ENCODE measurements around the gene DRAM2. TPM values are rescaled to one million over a fixed set of nuclear protein-coding genes. Genes with fewer than 3 reads are reported as not detected.

DRAM2 gene
- total RNA-seq, 1 experiment from 2014 or later: 34.4 TPM

- H3K27ac Mint-ChIP-seq: no peak overlapping the region
These were observed 10.5 kb downstream of the DRAM2 start for GRCh38 chr1:111129376-111129775.

More at GRCh38 chr1:111129376-111129775, 10.5 kb downstream of the DRAM2 start:
- TF ChIP-seq, protein P1, sequence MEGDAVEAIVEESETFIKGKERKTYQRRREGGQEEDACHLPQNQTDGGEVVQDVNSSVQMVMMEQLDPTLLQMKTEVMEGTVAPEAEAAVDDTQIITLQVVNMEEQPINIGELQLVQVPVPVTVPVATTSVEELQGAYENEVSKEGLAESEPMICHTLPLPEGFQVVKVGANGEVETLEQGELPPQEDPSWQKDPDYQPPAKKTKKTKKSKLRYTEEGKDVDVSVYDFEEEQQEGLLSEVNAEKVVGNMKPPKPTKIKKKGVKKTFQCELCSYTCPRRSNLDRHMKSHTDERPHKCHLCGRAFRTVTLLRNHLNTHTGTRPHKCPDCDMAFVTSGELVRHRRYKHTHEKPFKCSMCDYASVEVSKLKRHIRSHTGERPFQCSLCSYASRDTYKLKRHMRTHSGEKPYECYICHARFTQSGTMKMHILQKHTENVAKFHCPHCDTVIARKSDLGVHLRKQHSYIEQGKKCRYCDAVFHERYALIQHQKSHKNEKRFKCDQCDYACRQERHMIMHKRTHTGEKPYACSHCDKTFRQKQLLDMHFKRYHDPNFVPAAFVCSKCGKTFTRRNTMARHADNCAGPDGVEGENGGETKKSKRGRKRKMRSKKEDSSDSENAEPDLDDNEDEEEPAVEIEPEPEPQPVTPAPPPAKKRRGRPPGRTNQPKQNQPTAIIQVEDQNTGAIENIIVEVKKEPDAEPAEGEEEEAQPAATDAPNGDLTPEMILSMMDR (conservative IDR thresholded peaks at IDR 0.05): no peak
- Mint-ChIP-seq H3K36me3 (ENCODE audit: insufficient read depth in 1 of 3, low read depth in 3 of 3) (peaks cover 3 to 18% (median 17%) of the 10 kb centered on the region in 3 experiments; a peak in 6 of 7 replicates), H3K4me1 (peaks cover 0 to 7% of the 10 kb centered on the region in 2 experiments; a peak in 2 of 4 replicates), H3K27me3 (ENCODE audit: low read depth) (no peaks in the 10 kb centered on the region), H3K9me3 (no peaks in the 10 kb centered on the region), H3K4me3 (no peak overlapping the region)
- no peak overlapping the region for H3K4me2 ChIP-seq (ENCODE audit: insufficient read depth, insufficient read length, low read length)
- H3K18ac ChIP-seq (ENCODE audit: insufficient read length, low read depth, low read length): no peak overlapping the region
- H2BK15ac ChIP-seq (ENCODE audit: low read depth, low read length): no peak overlapping the region
- no peaks in the 10 kb centered on the region for H3K4me1 ChIP-seq (ENCODE audit: insufficient read depth, low read length)
- H4K5ac ChIP-seq (ENCODE audit: insufficient read length, low read depth, low read length): no peak overlapping the region
- no peak overlapping the region for H3K23ac ChIP-seq (ENCODE audit: insufficient read length, low read depth, low read length)
- H2BK5ac ChIP-seq (ENCODE audit: insufficient read length, low read length): no peak overlapping the region
- no peak overlapping the region for H3K56ac ChIP-seq (ENCODE audit: insufficient read length, low read depth, low read length)
- no peak overlapping the region for H2AK5ac ChIP-seq (ENCODE audit: insufficient read length, low read length)
- no peak overlapping the region for H2BK12ac ChIP-seq (ENCODE audit: insufficient read length, low read depth, low read length)
- H2BK120ac ChIP-seq (ENCODE audit: low read depth, low read length, poor library complexity, severe bottlenecking): no peak overlapping the region
- no peaks in the 10 kb centered on the region for H3K23me2 ChIP-seq (ENCODE audit: insufficient read length, low read depth, low read length, poor library complexity, severe bottlenecking)
- no peak for DNase-seq
- H4K20me1 ChIP-seq (ENCODE audit: control insufficient read depth, insufficient read depth, insufficient read length): no peaks in the 10 kb centered on the region
- H3K4ac ChIP-seq (ENCODE audit: low read depth, low read length): no peak overlapping the region
- no peak overlapping the region for H2AFZ ChIP-seq (ENCODE audit: low read length)
- H3K79me1 ChIP-seq (ENCODE audit: insufficient read depth, low read depth, low read length, poor library complexity, severe bottlenecking): no peaks in the 10 kb centered on the region
- no peaks in the 10 kb centered on the region for H3K27me3 ChIP-seq (ENCODE audit: insufficient read depth, low read length)
- H4K91ac ChIP-seq (ENCODE audit: insufficient read length, low read depth, low read length): no peak overlapping the region
- H3T11ph ChIP-seq (ENCODE audit: low read length): no peak overlapping the region
- no peak overlapping the region for H2BK20ac ChIP-seq (ENCODE audit: low read depth, low read length, poor library complexity, severe bottlenecking)
- no CpG with 5 or more reads among the region's 1 CpG for WGBS (ENCODE audit: extremely low coverage, insufficient read length, low lambda C conversion rate)
- H3K79me2 ChIP-seq (ENCODE audit: insufficient read depth, low read length): no peaks in the 10 kb centered on the region
- no peak overlapping the region for H3K14ac ChIP-seq (ENCODE audit: insufficient read depth, low read length)
- no peak overlapping the region for H4K8ac ChIP-seq (replicated peaks; ENCODE audit: insufficient read length, low read depth, low read length)
- no peak overlapping the region for H3K9ac ChIP-seq (ENCODE audit: extremely low read depth, insufficient read length, low read length)
- H3K9me3 ChIP-seq (ENCODE audit: control insufficient read depth, low read depth, low read length): no peaks in the 10 kb centered on the region
- H3K27ac ChIP-seq (ENCODE audit: insufficient read length, low read depth, low read length): no peak overlapping the region

Data from H9 (cell line).